ENCODE measurements around the gene LINGO3. TPM values are rescaled to one million over a fixed set of nuclear protein-coding genes. Genes with fewer than 3 reads are reported as not detected.
A peak's percentile ranks its signal among the peaks of the same experiment; 100 is the strongest.

Gene LINGO3
- total RNA-seq, 1 experiment from 2014 or later = not detected

- DNase-seq (ENCODE audit: low read depth) = peak; percentile 61
These were observed 19.9 kb upstream of the LINGO3 start for GRCh38 chr19:2327773-2328400.

GRCh38 chr19:2326699-2327360, 18.9 kb upstream of the LINGO3 start:
- no peak for DNase-seq (ENCODE audit: low read depth)

- no peak for DNase-seq (ENCODE audit: low read depth)
These were observed 17.5 kb upstream of the LINGO3 start for GRCh38 chr19:2325281-2326046.

GRCh38 chr19:2324220-2324948, 16.4 kb upstream of the LINGO3 start:
- no peak for DNase-seq (ENCODE audit: low read depth)

GRCh38 chr19:2323707-2324106, 15.8 kb upstream of the LINGO3 start:
- no peak for DNase-seq (ENCODE audit: low read depth)

GRCh38 chr19:2321565-2322283, 13.8 kb upstream of the LINGO3 start:
- DNase-seq (ENCODE audit: low read depth) = no peak

GRCh38 chr19:2320939-2321338, 13.0 kb upstream of the LINGO3 start:
- no peak for DNase-seq (ENCODE audit: low read depth)

GRCh38 chr19:2320049-2320448, 12.1 kb upstream of the LINGO3 start:
- DNase-seq (ENCODE audit: low read depth) = no peak

GRCh38 chr19:2319551-2319950, 11.6 kb upstream of the LINGO3 start:
- DNase-seq (ENCODE audit: low read depth) = no peak

GRCh38 chr19:2318923-2319322, 11.0 kb upstream of the LINGO3 start:
- no peak for DNase-seq (ENCODE audit: low read depth)

- no peak for DNase-seq (ENCODE audit: low read depth)
These were observed 9.8 kb upstream of the LINGO3 start for GRCh38 chr19:2317756-2318155.

GRCh38 chr19:2317300-2317699, 9.3 kb upstream of the LINGO3 start:
- DNase-seq (ENCODE audit: low read depth) = no peak

- DNase-seq (ENCODE audit: low read depth) = peak; percentile 62
These were observed 7.9 kb upstream of the LINGO3 start for GRCh38 chr19:2315818-2316353.

- DNase-seq (ENCODE audit: low read depth) = no peak
These were observed 7.3 kb upstream of the LINGO3 start for GRCh38 chr19:2315121-2315817.

GRCh38 chr19:2312820-2313501, 5.0 kb upstream of the LINGO3 start:
- no peak for DNase-seq (ENCODE audit: low read depth)

- DNase-seq (ENCODE audit: low read depth) = no peak
These were observed 3.1 kb upstream of the LINGO3 start for GRCh38 chr19:2311093-2311492.

- peak; percentile 61 for DNase-seq (ENCODE audit: low read depth)
These were observed 1.9 kb upstream of the LINGO3 start for GRCh38 chr19:2309734-2310362.

GRCh38 chr19:2307518-2308012, 389 bp downstream of the LINGO3 start:
- DNase-seq (ENCODE audit: low read depth) = no peak

GRCh38 chr19:2306971-2307370, 983 bp downstream of the LINGO3 start:
- DNase-seq (ENCODE audit: low read depth) = no peak

All from HT1080 (cell line).